NOMO-1 treated with DMSO at 0.1 percent for 48 hours (cell line): ENCODE results near the gene ZEB2.

Experiments
- DNase-seq: peaks from one replicate; lab custom pipeline; 2025; ENCODE audit not compliant: unreplicated experiment; lab: John Stamatoyannopoulos, UW

The ZEB2 gene

DNA sequence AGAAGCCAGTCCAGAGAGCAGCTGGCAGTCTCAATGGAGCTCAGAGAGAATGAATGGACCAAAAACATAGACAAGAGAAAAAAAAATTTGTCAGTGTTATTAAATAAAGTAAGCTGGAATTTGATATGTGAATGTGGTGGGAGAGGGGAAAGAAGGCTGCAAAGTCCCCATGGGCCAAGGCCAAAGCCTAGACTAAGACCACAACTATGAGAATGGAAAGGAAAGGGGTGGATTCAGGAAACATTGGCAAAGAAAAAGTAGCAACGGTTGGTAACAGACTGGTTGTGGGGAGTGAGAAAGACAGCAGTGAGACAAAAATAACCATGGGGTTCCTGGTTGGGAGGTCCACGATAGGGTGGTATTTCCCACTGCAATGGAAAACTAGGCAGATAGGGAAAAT, 47.0 kb downstream of the ZEB2 start:
- DNase-seq, result no peak

DNA sequence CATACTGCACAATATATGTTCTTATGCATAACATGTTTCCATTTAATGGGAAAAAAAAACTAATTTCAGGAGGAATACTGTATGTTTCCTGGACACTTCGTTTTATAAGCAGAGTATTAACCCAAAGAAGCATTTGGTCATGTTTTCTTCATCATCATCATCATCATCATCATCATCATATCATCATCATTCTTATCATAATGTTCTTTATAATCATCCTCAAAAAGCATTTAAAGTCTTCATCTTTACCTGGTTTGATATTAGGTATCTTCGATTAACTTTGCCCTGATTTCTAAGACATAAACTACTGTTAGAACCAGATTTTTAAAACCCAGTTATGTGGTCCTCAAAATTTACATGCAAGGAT, 47.9 kb downstream of the ZEB2 start:
- no peak for DNase-seq

DNA sequence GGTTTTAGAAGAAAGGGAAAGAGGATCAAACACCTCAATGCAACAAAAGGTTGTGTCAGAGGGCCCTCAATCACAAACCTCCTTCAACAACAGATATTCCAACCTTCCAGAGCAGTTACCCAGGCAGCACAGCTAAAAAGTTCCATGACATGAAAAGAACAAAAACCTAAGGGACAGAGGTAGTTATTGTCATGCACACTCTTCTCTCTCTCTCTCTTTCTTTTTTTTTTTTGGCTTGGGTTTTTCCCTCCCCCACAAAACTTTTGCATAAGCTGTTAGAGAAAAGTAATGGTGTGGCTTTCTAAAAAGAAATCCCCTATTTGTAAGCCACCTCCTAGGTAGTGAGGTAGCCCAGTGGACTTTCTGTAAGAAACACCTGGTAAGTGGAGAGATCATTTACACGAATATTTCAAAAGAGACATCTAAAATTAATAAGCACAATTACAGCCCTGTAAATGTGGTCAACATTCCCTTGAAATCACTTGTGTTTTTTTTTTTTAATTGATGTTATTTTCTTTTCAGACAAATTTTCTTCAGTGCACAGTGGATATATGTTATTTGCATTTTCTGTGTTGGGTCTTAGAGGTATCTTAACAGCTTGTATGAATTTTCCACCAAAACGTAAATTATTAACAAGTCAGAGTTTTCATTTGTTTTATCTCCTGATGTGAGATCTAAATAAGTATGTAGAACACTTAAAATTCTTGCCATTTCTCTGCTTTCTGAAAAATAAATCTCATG, 48.4 kb downstream of the ZEB2 start:
- no peak for DNase-seq

DNA sequence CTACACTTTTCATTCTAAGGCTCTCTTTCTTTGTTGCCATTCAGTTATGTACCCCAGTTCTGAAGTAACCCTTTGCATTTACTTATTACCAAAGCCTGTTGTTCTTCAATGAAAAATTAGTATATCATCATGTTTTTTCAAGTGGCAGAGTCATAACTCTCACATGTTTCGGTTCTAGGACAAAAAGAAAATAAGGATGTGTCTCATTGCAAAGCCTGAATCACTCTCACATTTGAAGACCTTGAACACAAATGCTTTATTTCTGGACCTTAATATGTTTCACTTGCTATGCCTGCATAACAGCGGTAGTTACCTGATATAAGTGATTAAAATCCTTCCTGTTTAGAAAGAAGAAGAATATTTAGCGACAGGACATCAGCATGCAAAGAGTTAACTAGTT, 49.1 kb downstream of the ZEB2 start:
- no peak for DNase-seq

DNA sequence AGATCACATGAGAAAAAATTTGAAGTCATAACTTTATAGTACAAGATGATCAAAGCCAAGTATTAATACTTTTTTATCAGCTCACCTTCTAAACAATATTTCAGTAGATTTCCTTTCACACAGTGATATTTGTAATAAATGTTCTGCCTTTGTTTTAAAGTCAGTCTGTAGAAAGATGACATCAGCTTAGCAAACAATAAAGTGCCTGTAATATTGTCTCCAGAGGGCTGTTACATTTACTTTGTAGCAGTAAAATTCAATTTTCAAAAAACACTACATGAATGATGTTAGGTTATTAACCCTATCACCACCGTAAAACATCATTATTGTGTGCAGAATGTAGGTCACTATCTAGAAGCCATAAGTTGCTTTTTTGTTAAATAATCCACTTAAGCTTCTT, 49.6 kb downstream of the ZEB2 start:
- no peak for DNase-seq

DNA sequence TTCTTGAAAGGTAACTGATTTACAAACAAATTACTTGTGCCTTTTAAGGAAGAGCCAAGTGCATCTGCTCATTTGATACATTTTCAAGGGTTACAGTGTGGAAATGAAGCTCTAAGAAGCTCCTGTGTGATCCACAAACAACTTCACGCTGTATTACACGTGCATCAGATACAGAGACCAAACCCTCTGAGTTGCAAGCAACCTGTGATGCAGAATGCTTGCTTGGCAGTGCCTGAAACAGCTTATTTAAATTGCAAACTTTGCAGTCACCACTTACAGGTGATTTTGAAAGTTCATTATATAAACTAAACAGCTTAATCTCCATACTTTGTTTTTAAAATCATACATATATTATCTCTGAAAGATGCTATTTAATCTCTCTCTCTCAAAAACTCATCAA, 50.1 kb downstream of the ZEB2 start:
- DNase-seq, result no peak

DNA sequence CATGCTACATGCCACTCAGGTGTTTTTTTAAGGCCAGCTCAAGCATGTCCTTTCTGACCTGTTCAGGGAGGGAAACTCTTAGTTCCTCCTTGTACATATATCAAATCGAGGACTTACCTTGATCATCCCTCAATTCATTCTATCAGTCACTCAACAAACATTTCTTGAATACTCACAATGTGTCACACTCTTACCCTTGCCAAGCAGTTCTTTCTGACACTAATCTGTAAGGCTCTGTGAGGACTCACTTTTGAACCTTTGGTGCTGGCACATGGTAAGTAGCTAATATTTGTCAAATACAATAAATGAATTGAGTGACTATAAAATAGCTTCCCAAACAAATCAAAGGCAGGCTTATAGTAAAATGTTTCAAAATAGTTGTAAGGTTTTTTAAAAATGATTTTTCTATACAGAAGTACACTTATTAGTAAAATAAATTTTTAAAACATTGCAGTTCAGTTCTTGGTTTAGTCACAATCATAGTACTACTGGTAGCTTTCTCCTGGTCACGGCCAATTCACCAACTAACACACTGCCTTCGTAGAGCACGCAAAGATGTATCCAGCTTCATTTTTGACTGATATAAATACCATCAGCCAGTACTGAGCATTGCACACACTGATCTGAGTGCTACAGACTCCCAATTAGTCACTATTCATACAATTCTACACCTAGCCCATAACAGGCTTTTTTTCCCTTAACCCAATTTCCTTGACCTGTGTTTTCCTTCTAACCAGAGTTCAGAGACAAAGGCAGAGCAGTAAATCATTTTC, 50.9 kb downstream of the ZEB2 start:
- DNase-seq, result no peak

DNA sequence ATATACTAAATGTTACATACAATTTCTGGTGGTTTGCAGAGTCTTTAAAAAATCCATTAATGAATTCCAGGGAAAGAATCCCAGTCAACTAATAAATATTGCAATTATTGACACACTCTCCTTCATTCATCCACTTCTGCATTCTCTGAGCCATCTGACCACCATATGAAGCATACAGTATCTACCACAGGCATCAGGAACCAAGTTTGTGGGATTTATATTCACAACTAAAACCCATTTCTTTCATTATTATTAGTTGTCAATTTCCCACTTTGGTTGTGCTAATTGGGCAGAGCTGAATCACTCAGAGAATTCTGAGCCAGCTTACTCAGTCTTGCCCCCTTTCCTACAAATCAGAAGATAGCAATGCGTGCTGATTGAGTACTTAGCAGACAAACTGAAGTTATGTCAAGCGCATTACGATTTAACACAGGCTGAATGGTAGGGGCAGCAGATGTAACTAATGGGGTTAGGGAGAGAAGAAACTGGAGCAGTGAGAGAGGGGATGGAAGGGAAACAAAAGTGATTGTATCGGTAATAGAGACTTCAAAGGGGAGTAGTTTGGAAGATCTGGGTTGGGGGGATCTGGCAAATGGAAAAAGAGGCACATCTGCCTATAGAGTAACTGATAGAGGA, 52.3 kb downstream of the ZEB2 start:
- DNase-seq, result no peak

DNA sequence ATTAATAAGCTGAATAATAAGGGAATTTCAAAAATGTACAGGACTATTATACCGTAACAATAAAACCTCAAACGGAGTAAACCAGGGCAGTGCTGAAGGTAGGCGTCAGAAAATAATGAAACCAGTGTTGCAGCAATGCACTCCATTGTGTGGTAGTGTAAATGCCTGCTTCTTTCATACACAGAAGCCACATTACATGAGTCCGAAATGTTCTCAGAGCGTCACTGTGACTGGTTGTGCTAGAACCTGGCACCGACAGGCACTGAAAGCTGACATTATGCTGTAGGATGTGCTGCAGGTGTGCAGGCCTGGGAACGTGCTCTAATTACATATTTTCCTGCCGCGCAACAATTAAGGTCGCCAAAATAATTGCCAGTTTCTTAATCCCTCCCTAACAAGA, 53.3 kb downstream of the ZEB2 start:
- no peak for DNase-seq

DNA sequence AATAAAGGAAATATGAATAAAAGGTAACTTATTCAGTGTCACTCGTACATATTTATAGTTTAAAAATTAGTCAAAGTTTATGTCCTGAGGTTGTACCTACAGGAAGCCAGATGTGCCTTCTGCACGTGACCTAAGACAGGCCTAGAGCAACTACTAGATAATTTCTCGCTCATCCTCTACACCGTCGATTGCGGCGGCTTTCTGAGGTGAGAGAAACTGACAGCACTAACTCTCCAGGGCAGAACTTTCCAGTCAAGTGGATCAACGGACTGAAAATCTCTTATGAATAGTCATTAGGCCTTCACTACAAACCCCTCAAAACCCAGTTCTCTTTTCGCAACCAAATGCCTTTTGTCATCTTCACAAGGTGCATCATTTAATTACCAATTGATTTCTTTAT, 54.2 kb downstream of the ZEB2 start:
- no peak for DNase-seq

DNA sequence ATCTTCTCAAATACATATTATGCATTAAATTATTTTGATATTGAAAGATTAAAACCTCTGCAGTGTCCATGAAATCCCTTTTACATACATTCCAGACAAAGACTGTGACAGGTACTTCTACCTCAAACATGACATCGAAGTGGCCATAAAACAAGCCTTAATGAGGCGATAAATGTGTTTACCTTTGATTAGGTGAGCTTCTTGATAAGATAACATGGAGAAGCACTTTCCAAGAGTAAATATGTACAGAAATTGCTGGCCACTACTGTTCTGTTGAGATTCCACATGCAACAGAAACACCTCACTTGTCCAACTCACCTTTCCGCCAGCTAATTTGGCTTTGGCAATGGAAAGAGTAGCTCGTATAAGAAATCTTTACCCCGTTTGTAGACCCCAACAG, 55.2 kb downstream of the ZEB2 start:
- no peak for DNase-seq

DNA sequence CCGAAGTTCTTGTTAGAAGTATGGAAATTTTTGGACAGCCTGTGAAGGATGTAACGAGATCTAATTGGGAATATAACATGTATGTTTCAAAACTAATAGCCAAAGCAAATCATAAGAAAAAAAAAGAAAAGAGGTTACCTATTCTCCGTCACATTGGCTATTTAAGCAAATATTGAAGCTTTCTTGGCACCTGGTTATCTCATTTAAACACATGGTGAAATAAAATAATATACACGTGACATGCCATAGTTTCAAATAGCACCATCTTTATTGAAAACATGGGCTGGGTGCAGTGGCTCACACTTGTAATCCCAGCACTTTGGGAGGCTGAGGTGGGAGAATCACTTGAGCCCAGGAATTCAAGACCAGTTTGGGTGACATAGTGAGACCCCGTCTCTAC, 56.7 kb downstream of the ZEB2 start:
- DNase-seq, result no peak

DNA sequence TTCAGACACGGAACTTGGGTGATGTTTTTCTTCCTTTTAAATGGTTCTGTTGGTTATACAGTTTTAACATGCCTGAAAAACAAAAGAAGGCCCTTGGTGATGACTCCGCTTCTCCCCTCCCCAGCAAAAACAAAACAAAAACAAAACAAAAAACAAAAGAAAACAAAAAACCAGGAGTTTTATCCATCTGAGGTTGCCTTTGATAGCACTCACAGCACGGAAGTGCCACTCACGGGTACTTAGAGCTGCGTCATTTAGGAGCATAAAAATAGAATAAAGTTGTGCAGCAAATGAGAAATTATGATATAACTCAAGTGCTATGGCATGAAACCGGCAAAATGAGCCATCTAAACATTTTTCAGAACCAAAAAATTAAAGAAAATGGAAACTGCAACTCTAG, 57.7 kb downstream of the ZEB2 start:
- no peak for DNase-seq

DNA sequence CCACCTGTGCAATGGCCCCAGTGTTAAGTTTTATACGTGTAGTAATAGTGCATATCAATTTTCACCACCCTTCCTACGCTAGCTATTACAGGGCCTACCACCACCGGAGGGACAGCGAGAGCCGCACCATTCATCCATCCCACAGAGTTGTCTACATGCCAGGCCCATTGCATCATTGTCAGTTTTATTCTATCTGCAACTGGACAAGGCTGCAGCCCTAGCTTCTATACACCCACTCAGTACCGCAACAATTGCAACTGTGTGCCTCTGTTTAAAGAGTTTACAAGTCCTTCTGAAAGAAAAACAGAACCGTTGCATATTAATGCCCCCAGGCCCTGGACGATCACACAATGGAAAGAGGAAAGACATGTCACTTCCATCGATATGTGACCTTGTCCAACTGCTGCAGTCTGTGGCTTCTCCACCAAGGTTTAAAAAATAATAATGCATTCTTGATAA, 58.6 kb downstream of the ZEB2 start:
- no peak for DNase-seq

DNA sequence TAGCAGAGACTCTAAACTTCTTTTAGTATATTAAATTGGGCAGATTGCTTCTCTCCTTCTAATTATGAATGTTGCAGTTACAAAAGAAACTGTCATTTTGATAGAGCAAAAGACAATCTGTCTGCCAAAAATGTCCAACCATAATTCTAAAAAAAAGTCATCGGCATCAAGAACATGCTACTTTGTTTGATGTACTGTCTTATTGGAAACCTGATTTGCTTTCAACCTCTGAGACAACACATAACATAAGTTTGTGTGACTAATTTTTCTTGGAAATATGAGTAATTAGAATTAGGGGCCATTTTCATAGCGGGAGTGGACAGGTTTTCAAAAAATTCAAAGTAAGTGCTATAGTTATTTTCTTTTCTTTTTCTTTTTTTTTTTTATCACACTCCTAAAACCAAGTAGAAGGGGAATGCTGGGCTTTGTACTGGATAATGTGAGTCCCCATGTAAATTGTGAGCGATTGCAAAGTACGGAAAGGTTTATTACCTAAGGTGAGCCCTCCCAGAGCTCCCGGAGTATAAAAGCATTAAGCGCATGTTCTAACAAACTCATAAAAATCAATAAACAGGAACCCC, 59.1 kb downstream of the ZEB2 start:
- no peak for DNase-seq

DNA sequence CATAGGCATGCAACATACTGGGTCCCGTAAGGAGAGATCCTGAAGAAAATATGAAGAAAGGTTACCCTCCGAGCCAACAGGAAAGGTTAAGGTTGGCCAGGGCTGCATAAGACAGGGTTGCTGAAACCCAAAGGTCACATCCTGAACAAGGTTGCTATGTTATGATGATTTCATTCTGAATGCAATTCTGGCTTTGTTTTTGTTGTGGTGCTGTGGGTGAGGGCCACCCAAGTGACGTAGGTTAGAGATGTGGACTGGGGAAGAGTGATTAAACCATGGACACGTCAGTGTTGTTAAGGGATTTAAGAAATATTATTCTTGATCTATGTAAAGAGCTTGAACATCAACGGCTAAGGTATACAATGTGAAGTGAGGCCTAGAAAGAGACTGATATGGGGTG, 60.0 kb downstream of the ZEB2 start:
- no peak for DNase-seq

DNA sequence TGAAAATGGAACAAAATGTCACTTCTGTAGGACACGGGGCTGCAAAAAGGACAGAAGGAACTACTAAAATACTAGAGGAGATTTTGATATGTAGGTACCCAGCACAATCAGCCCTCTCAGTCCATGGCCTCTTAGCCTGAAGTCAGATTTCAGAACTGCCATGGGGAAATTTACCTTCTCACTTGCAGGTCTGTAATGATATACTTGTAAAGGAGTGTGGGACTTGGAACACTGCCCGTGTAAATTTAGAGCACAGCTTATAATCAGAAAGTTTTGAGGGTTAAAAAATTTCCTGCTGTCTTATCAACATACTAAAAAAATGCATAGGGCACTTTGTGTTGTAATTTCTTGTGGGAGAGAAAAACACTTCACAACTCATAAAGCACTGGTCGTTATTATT, 60.6 kb downstream of the ZEB2 start:
- DNase-seq, result no peak

DNA sequence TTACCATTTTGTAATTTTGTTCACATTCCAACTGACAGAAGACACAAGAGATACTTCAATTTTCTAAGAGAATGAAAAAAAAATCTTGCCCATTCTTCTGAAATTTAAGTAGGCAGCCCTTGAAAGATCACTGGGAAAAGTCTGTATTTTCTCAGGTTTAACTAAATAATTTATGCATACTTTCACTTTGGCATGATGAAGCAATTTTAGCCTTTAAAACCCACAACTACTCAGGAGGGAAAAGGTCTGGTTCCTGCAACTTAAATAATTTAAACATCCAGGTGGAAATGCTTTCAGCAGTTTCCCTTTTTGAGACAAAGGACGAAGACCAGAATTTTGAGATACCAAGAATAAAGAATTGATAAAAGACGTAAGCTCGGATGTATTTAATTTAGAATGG, 61.4 kb downstream of the ZEB2 start:
- DNase-seq, result no peak

DNA sequence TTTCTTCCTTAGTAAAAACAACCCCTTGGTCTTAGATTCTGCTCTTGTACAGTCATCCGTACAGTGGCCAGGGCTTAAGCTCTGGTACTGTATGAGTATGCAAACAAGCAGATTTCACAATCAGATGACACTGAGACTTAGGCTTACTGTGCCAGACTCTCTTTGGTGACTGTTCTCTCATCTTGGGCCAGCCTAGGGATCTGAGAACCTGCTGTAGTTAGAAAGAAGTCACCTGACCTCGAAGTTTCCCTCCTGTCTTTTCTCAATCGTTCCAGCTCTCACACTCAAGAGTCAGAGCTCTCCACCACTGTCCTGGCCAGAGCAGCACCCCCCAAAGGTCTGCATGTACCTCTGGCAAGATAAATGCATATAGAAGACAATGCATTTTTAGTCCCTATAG, 63.2 kb downstream of the ZEB2 start:
- peak; percentile 87 for DNase-seq

DNA sequence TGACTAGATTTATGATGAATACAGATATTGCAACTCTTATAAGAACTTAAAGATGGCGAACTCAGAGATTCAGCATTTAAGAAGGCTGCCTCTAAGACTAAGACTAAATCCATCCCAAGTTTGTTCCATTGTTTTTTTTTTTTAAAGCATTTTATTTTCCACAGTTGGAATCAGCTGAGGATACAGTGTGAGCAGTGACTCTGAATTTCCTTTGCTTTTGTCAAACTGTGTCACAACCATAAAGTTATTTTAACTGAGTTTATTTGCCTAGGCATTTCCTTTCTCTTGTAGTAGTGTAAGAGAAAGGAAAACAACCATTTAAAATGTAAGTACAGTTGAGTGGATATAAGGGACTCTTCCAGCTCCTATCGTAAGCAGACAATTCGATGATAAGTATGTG, 63.9 kb downstream of the ZEB2 start:
- no peak for DNase-seq

DNA sequence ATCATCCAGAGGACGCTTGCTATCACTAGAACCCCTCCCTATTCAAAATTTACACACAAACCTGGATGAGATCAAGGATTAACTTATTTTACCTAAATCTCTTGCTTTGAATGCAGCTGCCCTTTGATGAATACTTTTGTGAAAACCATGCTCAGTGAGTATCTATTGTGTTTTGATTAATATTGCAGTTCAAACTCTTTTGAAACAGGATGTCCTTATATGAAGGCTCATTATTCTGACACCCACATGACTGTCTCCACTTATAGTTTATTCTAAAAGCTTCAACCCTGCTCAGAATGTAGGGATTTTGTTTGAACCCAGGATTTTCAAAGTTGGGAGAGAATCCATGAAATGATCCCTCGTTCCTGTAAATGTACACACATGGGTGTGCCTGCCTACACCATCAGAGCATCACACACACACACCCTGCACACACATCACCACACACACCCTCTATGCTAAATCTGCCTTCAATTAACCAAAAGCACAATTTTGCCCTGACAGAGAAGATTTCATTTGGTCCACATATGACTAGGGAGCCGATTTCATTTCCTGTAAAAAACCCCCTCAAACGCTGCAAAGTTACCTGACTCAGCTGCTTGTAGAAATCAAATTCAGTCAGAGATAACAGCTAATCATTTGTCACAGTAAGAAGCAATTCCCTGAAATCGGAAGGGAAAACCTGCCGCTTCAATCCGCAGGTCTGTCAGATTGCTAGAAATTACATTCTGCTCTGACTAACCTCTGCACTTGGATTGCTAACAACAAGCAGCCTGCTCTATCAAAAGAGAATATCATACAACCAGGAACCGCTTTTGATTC, 65.2 kb downstream of the ZEB2 start:
- DNase-seq, result no peak
